ENCODE results near the gene TIMP3. TPM values are rescaled to one million over a fixed set of nuclear protein-coding genes. Genes with fewer than 3 reads are reported as not detected.

TIMP3 gene
- total RNA-seq, 1 experiment from 2014 or later = 12.3 TPM

DNA sequence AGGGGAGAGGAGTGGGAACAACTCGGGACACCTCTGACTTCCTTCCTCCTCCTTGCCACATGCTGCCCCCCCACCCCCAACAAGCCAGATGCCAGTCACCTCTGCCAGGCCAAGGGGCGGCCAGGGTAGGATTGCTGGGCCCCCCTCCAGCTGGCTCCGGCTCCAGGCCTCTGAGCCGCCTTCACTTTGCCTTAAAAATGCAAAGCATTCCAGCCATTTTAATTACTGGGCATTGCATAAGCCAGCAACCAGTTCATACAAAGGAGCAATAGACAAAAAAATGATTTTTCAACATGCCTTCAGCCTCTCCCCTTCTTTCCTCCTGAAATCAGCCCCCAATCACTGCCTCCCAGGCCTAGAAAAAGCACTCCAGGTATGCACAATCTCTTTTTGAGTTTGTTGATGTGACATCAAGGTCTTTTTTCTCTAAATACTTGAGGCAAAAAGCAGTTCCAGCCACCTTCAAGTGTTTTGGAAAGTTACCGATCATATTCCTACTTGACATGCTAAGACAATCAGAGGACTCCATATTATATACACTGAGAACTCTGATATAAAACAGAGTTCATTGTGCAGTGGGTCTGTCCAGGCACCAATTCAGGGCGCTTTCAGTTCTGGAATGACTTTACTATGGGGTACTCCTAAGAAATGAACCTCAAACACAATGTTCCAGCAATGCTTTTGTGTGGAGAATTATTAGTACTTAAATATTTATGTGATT, 12.4 kb upstream of the TIMP3 start:
- Mint-ChIP-seq H3K27ac (ENCODE audit: unreplicated experiment) (peak overlapping the region; percentile 94), H3K4me3 (ENCODE audit: low read depth, unreplicated experiment) (no peak overlapping the region), H3K36me3 (ENCODE audit: insufficient read depth, unreplicated experiment) (peaks cover 8% of the 10 kb centered on the region), H3K4me1 (ENCODE audit: low read depth, unreplicated experiment) (peaks cover 24% of the 10 kb centered on the region), H3K9me3 (ENCODE audit: low read depth, unreplicated experiment) (no peaks in the 10 kb centered on the region), H3K27me3 (ENCODE audit: unreplicated experiment) (no peaks in the 10 kb centered on the region)
- intact Hi-C loops (cut with micrococcal nuclease; ENCODE audit: unreplicated experiment) = no loop called here
- peak; percentile 67 for DNase-seq
- no TSS peak for BruUV-seq (replicated peaks)
- TF ChIP-seq, protein P1, sequence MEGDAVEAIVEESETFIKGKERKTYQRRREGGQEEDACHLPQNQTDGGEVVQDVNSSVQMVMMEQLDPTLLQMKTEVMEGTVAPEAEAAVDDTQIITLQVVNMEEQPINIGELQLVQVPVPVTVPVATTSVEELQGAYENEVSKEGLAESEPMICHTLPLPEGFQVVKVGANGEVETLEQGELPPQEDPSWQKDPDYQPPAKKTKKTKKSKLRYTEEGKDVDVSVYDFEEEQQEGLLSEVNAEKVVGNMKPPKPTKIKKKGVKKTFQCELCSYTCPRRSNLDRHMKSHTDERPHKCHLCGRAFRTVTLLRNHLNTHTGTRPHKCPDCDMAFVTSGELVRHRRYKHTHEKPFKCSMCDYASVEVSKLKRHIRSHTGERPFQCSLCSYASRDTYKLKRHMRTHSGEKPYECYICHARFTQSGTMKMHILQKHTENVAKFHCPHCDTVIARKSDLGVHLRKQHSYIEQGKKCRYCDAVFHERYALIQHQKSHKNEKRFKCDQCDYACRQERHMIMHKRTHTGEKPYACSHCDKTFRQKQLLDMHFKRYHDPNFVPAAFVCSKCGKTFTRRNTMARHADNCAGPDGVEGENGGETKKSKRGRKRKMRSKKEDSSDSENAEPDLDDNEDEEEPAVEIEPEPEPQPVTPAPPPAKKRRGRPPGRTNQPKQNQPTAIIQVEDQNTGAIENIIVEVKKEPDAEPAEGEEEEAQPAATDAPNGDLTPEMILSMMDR (IDR thresholded peaks at IDR 0.05; ENCODE audit: unreplicated experiment) = no peak
- CTCF ChIA-PET = interaction anchor here (0.7 to 2.0 kb wide), 3 partner anchors 8 to 55 kb away, joined by 3 to 9 read pairs (median 5); no protein-coding TSS in a partner anchor

GRCh38 chr22:32789797-32790620, 11.5 kb upstream of the TIMP3 start:
- no peak for DNase-seq
- TF ChIP-seq, protein P1 (IDR thresholded peaks at IDR 0.05; ENCODE audit: unreplicated experiment) = no peak
- BruUV-seq (replicated peaks) = no TSS peak
- H3K27ac Mint-ChIP-seq (ENCODE audit: unreplicated experiment) = peak overlapping the region; percentile 94
- H3K4me3 Mint-ChIP-seq (ENCODE audit: low read depth, unreplicated experiment) = no peak overlapping the region
- CTCF ChIA-PET = interaction anchor here (0.6 kb wide), 1 partner anchor 137 kb away, joined by 3 read pairs; no protein-coding TSS in a partner anchor
- H3K36me3 Mint-ChIP-seq (ENCODE audit: insufficient read depth, unreplicated experiment) = peaks cover 8% of the 10 kb centered on the region
- H3K27me3 Mint-ChIP-seq (ENCODE audit: unreplicated experiment) = no peaks in the 10 kb centered on the region
- peaks cover 24% of the 10 kb centered on the region for H3K4me1 Mint-ChIP-seq (ENCODE audit: low read depth, unreplicated experiment)
- peaks cover 2% of the 10 kb centered on the region for H3K9me3 Mint-ChIP-seq (ENCODE audit: low read depth, unreplicated experiment)
- intact Hi-C loops (cut with micrococcal nuclease; ENCODE audit: unreplicated experiment) = no loop called here

DNA sequence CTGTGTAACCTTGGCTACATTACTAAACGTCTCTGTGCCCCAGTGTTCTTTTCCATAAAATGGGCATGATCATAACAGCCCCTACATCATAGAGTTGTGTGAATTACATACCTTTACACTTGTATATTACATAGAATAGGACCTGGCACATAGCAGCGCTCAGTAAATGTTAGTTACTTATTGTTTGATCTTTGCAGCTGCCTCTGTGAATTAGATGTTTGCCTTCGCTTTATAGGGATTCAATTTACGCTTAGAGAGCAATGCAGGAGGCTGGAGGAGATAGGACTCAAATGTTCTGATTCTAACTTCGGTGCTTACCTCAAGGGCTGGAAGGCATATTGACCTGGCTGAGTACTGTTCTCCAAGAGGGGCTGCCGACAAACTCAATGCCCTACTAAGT, 10.4 kb upstream of the TIMP3 start:
- intact Hi-C loops (cut with micrococcal nuclease; ENCODE audit: unreplicated experiment) = no loop called here
- peaks cover 8% of the 10 kb centered on the region for H3K36me3 Mint-ChIP-seq (ENCODE audit: insufficient read depth, unreplicated experiment)
- peaks cover 6% of the 10 kb centered on the region for H3K9me3 Mint-ChIP-seq (ENCODE audit: low read depth, unreplicated experiment)
- BruUV-seq (replicated peaks) = no TSS peak
- CTCF ChIA-PET = no interaction called here
- H3K4me1 Mint-ChIP-seq (ENCODE audit: low read depth, unreplicated experiment) = peaks cover 24% of the 10 kb centered on the region
- H3K27me3 Mint-ChIP-seq (ENCODE audit: unreplicated experiment) = no peaks in the 10 kb centered on the region
- DNase-seq = no peak
- TF ChIP-seq, protein P1 (IDR thresholded peaks at IDR 0.05; ENCODE audit: unreplicated experiment) = no peak
- H3K27ac Mint-ChIP-seq (ENCODE audit: unreplicated experiment) = no peak overlapping the region
- no peak overlapping the region for H3K4me3 Mint-ChIP-seq (ENCODE audit: low read depth, unreplicated experiment)

DNA sequence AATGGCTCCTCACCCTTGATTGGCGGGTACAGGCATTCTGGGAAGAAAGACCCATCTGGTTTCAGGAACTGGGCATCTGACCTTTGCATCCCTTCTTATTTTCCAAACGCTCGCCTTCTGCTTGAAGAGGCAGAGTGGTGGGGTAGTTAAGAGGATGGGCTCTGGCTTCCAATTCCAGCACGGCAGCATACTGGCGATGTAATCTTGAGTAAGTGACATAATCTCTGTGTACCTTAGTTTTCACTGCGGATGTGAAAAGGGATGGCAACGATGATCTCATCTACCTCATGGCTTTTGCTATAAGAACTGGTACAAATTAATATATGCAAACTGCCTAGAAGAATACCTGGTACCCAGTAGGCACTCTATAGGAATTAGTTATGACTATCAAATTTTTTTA, 10.0 kb upstream of the TIMP3 start:
- H3K27me3 Mint-ChIP-seq (ENCODE audit: unreplicated experiment) = no peaks in the 10 kb centered on the region
- intact Hi-C loops (cut with micrococcal nuclease; ENCODE audit: unreplicated experiment) = no loop called here
- BruUV-seq (replicated peaks) = no TSS peak

More for the DNA sequence above, 10.0 kb upstream of the TIMP3 start:
- Mint-ChIP-seq H3K36me3 (ENCODE audit: insufficient read depth, unreplicated experiment) (peaks cover 8% of the 10 kb centered on the region), H3K9me3 (ENCODE audit: low read depth, unreplicated experiment) (peaks cover 6% of the 10 kb centered on the region), H3K4me3 (ENCODE audit: low read depth, unreplicated experiment) (no peak overlapping the region), H3K4me1 (ENCODE audit: low read depth, unreplicated experiment) (peaks cover 24% of the 10 kb centered on the region), H3K27ac (ENCODE audit: unreplicated experiment) (no peak overlapping the region)
- no peak for DNase-seq
- CTCF ChIA-PET = no interaction called here
- TF ChIP-seq, protein P1 (IDR thresholded peaks at IDR 0.05; ENCODE audit: unreplicated experiment) = no peak
